ENCODE data around the gene TRPM3.

TRPM3 gene

DNA sequence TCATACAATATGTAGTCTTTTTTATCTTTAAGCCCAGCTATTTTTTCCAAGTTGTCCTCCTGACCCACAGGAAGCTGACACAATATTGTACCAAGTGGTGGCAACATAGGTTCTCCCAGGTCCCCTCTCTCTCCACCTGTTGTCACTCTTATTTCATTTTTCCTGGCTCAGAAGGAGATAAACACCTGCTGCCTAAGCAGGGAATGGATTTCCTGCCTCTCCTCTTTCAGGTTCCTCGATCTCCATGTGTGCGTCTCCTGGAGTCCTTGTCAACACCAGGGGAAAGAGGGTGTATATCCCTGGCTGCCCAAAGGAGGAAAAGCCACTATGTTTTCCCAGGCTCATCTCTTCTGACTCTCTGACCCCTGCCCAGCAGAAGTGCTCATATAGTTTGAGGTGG lies 625.2 kb downstream of the TRPM3 start:
- DNase-seq (ENCODE audit: low read depth in 3 of 3, low spot score in 1 of 3), result no peak

GRCh38 chr9:70495514-70495913 lies 625.9 kb downstream of the TRPM3 start:
- DNase-seq (ENCODE audit: low read depth in 3 of 3, low spot score in 1 of 3), result no peak

DNA sequence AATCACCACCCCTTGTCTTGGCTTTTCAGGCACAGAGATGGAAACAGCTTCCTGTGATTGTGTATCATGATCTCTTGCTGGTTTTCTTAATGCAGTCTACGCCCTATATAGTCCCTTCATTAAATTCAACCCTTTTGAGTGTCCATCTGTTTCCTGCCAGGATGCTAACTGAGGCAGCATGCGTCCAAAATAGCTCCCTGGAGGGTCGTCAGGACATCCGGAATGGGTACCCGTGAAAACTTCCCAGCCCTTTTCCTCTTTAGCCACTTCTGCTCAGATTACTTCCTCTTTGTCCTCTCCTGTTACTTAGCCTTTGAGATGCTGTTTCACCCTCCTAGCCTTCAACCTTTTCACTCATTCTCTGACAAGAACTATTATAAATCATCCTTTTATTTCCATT lies 627.2 kb downstream of the TRPM3 start:
- no peak for DNase-seq (ENCODE audit: low read depth in 3 of 3, low spot score in 1 of 3)

GRCh38 chr9:70493029-70493428 lies 628.4 kb downstream of the TRPM3 start:
- no peak for DNase-seq (ENCODE audit: low read depth in 3 of 3, low spot score in 1 of 3)

GRCh38 chr9:70492319-70492777 lies 629.1 kb downstream of the TRPM3 start:
- no peak for DNase-seq (ENCODE audit: low read depth in 3 of 3, low spot score in 1 of 3)

- no peak for DNase-seq (ENCODE audit: low read depth in 3 of 3, low spot score in 1 of 3)
These were observed 629.7 kb downstream of the TRPM3 start for GRCh38 chr9:70491426-70492318.

- DNase-seq (ENCODE audit: low read depth in 3 of 3, low spot score in 1 of 3), result no peak
These were observed 630.9 kb downstream of the TRPM3 start for GRCh38 chr9:70490478-70490877.

GRCh38 chr9:70488793-70489105 lies 632.7 kb downstream of the TRPM3 start:
- DNase-seq (ENCODE audit: low read depth in 3 of 3, low spot score in 1 of 3), result no peak

- no peak for DNase-seq (ENCODE audit: low read depth in 3 of 3, low spot score in 1 of 3)
These were observed 633.2 kb downstream of the TRPM3 start for GRCh38 chr9:70488098-70488792.

DNA sequence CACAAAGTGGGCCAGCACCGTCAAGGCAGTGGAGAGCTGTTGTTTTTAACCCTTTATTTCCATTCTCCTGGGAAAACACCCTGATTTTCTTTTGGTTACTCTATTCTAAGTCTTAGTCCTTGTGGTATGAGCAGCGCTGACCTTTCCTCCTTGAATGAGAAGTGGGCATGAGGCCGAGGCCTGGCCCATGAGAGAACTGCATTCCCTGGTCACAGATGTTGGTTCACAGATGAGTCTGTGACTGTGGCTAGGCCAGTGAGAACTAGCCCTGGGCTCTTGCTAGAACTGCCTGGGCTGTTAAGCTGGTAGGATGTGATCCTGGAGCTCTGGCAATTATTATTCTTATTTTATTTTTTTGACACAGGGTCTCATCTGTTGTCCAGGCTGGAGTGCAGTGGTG lies 635.3 kb downstream of the TRPM3 start:
- DNase-seq (ENCODE audit: low read depth in 3 of 3, low spot score in 1 of 3), result no peak

DNA sequence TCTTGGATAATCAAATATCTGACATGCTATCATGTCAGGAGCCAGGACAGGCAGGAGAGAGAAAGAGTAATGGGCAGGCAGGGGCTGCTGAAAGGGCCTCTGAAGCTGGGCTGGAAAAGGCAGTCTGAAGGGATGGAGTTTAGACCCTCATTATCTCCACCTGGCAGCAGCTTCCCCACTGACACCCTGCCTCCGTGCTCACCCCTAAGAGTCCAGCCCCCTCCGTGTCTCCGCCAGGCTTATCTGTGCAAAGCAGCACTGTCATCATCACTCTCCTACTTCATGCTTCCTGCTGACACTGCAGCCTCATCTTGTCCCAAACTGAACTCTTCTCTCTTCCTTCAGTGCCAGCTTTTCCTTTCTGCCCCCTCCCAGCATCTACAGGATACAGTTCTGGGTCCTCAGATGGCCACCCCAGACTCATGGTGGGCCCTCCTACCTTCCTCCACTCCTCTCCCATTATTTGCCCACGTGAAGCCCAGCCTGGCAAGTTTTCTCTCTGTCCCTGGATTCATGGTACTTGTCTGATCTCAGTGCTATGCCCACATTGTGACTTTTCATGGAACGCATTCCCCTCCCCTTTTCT lies 636.1 kb downstream of the TRPM3 start:
- no peak for DNase-seq (ENCODE audit: low read depth in 3 of 3, low spot score in 1 of 3)

DNA sequence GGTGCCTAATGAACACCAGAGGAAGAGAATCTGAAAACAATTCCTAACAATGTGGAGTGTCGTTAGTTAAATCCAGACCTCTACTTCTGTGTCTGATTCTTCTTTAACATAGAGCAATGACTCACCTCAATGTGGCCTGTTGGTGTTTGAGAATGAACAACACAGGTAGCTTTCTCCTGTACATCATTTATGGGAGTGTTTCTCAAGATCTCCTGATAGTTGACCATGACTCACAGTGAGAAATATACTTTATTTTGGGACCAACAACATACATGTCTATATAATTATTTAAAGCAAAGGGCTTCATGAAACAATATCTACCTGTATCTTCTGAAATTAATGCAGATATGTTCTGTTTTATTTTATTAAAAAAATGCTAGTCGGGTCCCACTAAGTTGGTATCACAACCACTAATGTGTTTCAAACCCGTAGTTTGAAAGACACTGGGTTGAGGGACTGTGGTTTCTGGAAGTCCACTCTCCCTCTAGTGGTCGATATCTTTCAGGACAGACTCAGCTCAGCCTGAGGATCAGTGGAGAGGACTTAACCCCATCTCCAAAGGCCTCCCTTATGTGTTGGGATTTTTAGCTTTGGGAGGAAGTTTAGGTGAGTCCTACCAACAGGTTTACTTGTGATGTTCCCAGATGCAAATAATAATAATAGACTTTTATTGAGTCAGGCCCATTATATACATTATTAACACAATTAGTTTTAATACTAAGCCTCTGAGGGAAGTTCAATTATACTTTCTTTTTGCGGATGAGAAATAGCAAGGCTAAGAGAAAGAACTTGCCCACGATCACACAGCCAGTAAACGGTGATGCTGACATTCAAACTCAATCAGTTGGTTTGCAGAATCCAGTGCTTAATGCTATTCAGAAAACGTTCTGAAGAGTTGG lies 636.9 kb downstream of the TRPM3 start:
- no peak for DNase-seq (ENCODE audit: low read depth in 3 of 3, low spot score in 1 of 3)

GRCh38 chr9:70481471-70481870 lies 640.0 kb downstream of the TRPM3 start:
- no peak for DNase-seq (ENCODE audit: low read depth in 3 of 3, low spot score in 1 of 3)

DNA sequence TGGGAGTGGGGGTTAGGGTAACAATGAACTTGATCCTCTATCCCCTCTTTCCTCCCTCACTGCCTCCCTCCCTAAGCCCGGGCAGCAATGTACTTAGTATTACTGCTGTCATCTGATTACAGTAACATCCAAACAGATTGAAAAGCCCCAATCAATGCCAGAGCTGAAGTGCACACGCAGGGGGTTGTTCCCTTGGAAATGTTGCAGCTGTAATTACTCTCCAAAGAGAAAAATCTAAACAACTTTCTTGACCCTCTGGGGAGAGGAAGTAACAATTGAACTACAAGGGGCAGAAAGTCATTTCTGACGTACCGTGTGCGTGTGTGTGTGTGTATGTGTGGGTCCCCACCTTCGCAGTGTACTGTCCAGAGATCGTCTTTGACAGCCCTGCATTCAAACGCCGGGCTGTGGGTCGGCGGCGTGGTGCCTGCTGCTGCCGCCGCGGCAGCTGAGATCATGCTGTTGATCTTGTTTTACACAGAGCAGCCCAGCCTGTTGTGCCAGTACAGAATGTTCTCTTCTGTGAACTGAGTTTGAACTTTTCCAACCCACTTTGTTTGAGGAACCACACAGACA lies 640.9 kb downstream of the TRPM3 start:
- no peak for DNase-seq (ENCODE audit: low read depth in 3 of 3, low spot score in 1 of 3)

DNA sequence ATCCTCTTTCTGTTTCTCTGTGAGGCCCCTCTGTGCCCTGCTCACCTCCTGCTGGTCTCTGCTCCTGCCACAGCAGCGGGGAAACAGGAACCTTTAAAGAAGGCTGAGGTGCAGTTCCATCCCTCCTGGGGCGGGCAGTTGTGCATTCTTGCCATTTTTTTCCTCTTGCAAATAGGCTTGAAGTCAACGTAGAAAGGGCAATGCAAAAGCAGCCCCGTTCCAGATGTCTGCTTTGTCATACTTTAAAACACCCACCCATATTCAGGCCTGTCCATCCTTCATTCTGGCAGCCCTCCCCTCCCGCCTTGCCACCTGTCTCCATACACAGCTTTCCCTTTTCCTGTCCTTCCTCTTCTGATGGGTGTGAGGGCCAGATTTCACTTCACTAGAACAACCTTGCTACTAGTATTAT lies 641.5 kb downstream of the TRPM3 start:
- no peak for DNase-seq (ENCODE audit: low read depth in 3 of 3, low spot score in 1 of 3)
